Liver (tissue), 3 donors: ENCODE results near the gene ZCWPW1.

Source experiments
- EGR1 ChIP-seq, 2 donors: IDR thresholded peaks; 2 replicates each; pipeline ENCODE4 v1.6.1; 2016 to 2018; ENCODE audit warnings: antibody characterized with exemption in 2 of 2, low read depth in 2 of 2
- GABPA ChIP-seq, 2 donors: IDR thresholded peaks in 1 of 2; conservative IDR thresholded peaks in 1 of 2; 2 replicates each; pipeline ENCODE4 v1.6.1; 2016; ENCODE audit warnings: antibody characterized with exemption in 2 of 2, mild to moderate bottlenecking in 1 of 2, moderate library complexity in 1 of 2
- JUND ChIP-seq, 2 donors: IDR thresholded peaks; 2 replicates each; pipeline ENCODE4 v1.6.1; 2016; ENCODE audit warnings: antibody characterized with exemption in 2 of 2
- RAD21 ChIP-seq, 2 donors: IDR thresholded peaks; 2 replicates each; pipeline ENCODE4 v1.6.1; 2016; ENCODE audit warnings: antibody characterized with exemption in 2 of 2, mild to moderate bottlenecking in 2 of 2
- RXRA ChIP-seq, 2 donors: IDR thresholded peaks; 2 replicates each; pipeline ENCODE4 v1.6.1; 2017 to 2018; ENCODE audit warnings: antibody characterized with exemption in 2 of 2, mild to moderate bottlenecking in 1 of 2
- TF ChIP-seq, protein P1 (sequence below): fragments of 150-350 bp; IDR thresholded peaks from 2 replicates; pipeline ENCODE4 v1.5.1; 2017; ENCODE audit warnings: improper control_type of control experiment, low read depth, low read length; ENCODE audit not compliant: missing input control
- TF ChIP-seq, protein P2 (sequence below): IDR thresholded peaks from 2 replicates; pipeline ENCODE4 v1.6.1; 2016; ENCODE audit warnings: antibody characterized with exemption
- donor health status: healthy.
- donor health status: healthy.

DNA sequence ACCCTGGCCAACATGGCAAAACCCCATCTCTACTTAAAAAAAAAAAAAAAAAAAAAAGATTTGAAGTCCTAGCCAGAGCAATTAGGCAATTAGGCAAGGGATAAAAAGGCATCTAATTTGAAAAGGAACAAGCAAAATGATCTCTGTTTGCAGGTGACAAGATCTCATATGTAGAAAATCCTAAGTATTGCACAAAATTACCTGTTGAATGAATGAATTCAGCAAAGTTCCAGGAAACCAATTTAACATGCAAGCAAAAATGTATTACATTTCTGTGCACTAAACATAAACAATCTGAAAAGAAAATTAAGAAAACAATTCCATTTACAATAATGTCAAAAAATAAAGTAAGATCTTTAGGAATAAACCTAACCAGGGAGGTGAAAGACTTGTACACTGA is 65.4 kb downstream of the ZCWPW1 start:
- TF ChIP-seq, protein P1, sequence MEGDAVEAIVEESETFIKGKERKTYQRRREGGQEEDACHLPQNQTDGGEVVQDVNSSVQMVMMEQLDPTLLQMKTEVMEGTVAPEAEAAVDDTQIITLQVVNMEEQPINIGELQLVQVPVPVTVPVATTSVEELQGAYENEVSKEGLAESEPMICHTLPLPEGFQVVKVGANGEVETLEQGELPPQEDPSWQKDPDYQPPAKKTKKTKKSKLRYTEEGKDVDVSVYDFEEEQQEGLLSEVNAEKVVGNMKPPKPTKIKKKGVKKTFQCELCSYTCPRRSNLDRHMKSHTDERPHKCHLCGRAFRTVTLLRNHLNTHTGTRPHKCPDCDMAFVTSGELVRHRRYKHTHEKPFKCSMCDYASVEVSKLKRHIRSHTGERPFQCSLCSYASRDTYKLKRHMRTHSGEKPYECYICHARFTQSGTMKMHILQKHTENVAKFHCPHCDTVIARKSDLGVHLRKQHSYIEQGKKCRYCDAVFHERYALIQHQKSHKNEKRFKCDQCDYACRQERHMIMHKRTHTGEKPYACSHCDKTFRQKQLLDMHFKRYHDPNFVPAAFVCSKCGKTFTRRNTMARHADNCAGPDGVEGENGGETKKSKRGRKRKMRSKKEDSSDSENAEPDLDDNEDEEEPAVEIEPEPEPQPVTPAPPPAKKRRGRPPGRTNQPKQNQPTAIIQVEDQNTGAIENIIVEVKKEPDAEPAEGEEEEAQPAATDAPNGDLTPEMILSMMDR = no peak
- TF ChIP-seq RXRA (IDR thresholded peaks at IDR 0.05) = no peak
- TF ChIP-seq JUND (IDR thresholded peaks at IDR 0.05) = no peak
- TF ChIP-seq, protein P2, sequence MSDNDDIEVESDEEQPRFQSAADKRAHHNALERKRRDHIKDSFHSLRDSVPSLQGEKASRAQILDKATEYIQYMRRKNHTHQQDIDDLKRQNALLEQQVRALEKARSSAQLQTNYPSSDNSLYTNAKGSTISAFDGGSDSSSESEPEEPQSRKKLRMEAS = no peak
- TF ChIP-seq RAD21 (IDR thresholded peaks at IDR 0.05) = no peak
- TF ChIP-seq GABPA (IDR thresholded peaks at IDR 0.05 in 1 of 2, conservative IDR thresholded peaks at IDR 0.05 in 1 of 2) = no peak
- TF ChIP-seq EGR1 (IDR thresholded peaks at IDR 0.05; ENCODE audit: low read depth in 2 of 2) = no peak
